Activated T-cell treated with anti-CD3 and anti-CD28 coated beads for 48 hours (primary cell): ENCODE measurements around the gene ABHD14A.

Source experiments
- DNase-seq: peaks from one replicate; pipeline ENCODE4 v3.0.0-alpha.2; 2020; ENCODE audit warnings: low read depth

The ABHD14A gene

GRCh38 chr3:51957520-51958205 lies 17.2 kb upstream of the ABHD14A start:
- no peak for DNase-seq

DNA sequence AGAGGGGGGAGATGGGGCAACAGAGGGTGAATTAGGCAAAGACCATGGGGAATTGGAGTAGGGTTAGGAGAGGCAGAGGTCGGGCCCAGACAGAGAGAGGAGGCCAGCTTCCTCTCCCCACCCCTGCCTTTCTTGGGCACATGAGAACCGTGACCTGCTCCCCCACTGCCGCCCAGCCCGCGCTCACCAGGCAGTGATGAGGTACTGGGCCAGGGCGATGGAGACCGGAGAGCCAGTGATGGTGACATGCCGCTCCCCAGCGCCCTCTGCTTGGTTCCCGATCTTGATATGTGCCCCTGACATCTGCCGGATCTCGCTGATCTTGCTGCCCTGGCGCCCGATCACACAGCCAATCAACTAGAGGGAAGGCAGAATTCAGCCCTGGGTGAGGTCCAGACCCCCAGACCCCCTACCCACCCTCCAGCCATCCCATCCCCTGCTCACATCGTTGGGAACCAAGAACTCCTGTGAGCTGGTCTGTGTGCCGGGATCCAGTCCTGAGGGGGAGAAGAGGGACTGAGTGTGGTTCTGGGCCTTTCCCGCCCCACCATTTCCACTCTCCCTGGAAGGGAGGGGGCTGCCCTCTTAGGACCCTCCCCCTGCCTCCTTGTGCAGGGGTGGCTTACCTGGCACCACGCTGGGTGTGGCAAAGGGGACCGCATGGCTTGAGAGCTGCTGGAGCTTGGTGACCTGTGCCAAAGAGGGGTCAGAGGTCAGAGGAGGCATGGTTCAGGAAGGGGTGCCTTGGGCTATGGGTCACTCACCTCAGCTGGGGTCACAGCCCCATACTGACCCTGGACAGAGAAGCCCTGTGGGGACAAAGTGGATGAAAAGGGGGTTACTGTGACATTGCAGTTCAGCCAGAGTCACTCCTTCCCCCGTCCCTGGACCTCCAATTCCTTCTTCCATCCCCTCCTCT lies 16.0 kb upstream of the ABHD14A start:
- DNase-seq: no peak

DNA sequence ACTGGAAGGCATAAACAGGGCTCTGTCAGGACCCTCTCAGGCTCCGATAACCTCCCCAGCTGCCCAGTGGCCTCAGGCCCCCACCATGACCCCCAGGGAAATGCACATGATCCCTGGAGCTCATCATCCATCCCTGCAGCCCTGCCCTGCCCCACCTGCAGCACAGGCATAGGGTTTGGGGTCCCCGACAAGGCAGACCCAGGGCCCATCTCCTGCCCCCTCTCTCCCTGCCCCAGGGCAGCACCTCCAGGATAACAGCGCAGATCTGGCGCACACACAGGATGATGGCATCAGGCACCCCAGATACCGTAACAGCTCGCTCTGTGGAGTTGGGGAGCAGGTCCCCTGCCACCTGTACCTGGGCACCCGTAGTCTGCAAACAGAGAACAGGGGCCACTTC lies 15.2 kb upstream of the ABHD14A start:
- DNase-seq: no peak

GRCh38 chr3:51960386-51960785 lies 14.5 kb upstream of the ABHD14A start:
- DNase-seq: no peak

- DNase-seq: no peak
These were observed 13.9 kb upstream of the ABHD14A start for GRCh38 chr3:51961011-51961410.

- no peak for DNase-seq
These were observed 13.0 kb upstream of the ABHD14A start for GRCh38 chr3:51961602-51962569.

DNA sequence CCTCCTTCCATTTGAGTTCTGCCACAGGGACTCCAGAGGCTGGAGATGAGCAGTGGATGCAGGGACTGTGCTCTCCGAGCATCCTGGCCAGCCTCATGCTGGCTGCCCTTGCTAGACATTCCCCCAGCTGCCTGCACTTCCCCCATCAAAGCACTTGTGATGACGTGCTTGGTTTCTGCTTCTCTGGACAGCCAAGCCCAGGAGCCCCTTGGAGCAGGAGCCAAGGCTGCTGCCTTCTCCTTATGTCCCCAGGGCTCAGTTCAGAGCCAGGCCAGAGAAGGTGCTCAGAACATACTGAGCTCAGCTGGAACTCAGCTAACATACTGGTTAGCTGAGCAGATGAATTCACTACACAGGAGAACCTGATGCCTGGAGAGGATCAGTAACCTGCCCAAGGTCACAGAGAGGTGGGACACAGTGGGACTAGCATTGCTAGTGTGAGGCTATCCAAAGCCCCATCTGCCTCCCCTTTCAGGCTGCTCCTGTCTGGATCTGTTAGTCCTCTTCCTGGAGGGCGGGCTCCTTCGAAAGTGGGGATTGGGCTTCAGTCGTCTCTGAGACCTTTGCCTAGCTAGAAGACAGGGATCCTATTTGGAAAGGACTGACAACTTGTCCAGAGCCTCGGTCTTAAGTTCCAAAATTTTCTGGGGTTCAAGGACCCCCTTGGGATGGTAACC lies 11.9 kb upstream of the ABHD14A start:
- no peak for DNase-seq

DNA sequence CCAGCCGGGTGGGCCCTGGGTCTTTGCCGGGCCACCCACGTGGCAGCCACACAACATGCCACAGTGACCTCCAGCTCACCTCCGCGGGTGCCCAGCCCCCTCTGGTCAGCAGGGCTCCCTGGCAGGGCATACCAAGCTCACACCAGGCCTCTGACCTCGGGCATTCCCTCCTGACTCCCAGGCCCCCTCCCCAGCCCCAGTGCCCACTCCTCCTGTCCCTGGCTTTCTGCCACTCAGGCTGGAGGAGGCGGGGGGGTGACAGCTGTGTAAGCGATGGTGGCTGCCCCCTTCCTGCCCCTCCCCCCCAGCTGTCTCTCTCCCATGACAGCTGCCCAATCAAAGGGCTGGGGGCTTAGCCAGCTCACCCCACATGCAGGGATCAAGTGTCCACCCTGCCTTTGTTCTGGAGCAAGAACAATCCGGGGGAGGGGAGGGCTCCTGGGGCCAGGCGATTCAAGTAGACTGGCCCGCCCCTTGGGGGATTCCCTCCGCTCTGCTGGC lies 10.9 kb upstream of the ABHD14A start:
- no peak for DNase-seq

DNA sequence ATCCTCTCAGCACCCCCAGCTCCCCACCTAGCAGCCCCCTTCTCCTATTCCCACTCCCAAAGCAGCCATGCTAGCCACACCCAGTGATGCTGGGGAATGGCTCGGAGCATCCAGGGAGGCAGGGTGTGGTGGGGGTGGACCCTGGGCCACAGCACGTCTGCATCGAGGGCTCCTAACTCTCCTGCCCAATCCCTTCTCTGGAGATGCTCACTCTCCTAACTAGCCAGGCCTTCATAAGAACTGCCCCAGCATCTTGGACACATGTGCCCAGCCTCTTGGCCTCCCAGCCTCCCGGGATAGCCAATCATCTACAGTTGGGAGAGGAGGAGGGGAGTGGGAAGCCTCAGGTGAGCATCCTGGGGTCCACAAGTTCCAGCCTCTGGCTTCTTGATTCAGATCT lies 10.3 kb upstream of the ABHD14A start:
- DNase-seq: no peak

DNA sequence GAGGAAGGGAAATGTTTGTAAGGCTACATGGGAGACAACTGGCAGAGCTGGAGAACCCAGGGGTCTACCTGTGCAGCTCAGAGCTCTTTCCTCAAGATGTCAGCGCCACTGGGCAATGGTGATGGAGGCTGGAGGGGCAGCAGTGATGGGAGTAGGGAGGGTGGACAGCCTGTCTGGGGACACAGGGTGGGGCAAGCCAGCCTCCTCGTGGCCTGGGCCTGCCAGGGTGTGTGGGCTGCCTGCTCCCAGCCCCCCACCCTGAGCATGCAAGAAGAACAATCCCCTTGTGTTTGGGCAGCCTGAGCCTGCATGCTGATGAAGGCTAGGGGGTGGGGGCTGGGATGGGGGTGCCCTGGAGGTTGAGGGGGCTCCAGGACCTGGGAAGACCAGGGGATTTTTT lies 8.8 kb upstream of the ABHD14A start:
- no peak for DNase-seq

DNA sequence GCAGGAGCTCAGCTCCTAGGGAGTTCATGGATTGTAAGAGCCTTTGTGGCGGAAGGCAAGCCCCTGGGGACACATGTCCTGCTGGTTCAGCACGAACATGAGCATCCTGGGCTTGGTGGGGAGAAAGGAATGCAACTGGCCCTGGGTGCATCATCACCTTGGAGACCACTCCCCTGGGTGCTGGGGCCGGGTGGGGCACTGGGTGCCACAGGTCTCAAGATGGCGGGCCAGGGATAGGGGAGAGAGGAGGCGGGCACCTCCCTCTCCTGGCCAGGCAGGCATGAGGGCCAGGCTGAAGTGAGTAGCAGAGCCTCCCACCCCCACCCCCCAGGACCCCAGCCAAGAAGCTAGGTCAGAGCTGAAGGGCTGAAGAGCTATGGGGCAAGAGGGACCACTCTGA lies 8.4 kb upstream of the ABHD14A start:
- DNase-seq: no peak

DNA sequence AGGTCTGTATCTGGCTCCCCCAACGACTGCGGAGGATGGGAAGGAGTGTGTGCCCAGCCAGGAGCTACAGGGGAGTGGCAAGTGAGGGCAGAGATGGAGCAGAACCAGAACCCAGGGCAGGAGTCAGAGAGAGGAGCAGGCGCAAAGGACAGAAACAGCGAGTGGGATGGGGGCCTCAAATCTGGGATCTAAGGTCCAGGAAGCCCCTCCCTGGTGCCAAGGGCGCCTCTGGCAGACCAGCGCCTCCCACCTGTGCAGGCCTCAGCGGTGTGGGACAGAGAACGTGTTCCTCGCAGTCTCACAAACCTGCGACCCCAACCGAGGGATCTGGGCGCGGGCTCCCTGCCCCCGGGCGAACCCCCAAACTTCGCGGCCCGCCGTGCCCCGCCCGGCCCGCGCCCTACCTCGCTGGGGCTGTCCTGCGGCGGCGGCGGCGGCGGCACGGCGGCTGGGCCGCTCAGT lies 7.9 kb upstream of the ABHD14A start:
- DNase-seq: no peak

- DNase-seq: peak; percentile 34
These were observed 7.3 kb upstream of the ABHD14A start, which contains the start of gene PCBP4 for GRCh38 chr3:51967384-51968169. PCBP4 (minus strand) TSS chr3:51967454; CDS start chr3:51961240, 6,214 bp downstream.

- DNase-seq: no peak
These were observed 6.6 kb upstream of the ABHD14A start for GRCh38 chr3:51968170-51968775.

GRCh38 chr3:51968883-51969678 lies 5.8 kb upstream of the ABHD14A start:
- DNase-seq: no peak

GRCh38 chr3:51969841-51970240 lies 5.0 kb upstream of the ABHD14A start:
- DNase-seq: no peak

DNA sequence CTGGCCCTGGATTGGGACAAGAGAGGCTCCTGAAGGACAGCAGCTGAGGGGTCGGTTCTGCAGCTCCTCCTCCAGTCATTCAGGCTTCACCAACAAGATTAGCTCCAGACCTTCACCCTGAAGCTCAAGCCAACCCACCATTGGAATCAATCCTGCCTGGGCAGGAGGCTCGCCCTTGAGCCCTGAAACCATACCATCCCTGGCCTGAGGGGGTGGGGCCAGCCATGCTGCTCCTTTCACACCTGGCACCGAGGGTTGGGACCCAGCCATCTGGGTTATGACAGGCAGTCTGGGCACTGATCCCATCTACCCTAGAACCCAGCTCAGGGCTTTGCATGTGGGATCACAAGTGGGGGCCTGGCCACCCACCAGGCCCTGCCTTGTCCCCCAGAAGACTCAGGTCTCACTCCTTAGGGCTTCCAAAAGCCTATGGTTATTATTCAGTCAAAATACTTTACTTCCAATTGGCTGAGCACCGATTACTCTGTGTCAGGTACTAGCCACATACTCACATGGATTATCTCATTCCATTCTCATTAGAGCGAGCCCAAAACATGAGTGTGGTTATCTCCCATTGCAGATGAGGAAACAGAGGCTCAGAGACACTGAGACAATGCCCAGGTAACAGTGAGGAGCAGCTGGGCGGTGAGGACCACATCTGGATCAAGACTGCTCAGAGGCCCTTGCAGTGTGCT lies 4.1 kb upstream of the ABHD14A start:
- DNase-seq: no peak

DNA sequence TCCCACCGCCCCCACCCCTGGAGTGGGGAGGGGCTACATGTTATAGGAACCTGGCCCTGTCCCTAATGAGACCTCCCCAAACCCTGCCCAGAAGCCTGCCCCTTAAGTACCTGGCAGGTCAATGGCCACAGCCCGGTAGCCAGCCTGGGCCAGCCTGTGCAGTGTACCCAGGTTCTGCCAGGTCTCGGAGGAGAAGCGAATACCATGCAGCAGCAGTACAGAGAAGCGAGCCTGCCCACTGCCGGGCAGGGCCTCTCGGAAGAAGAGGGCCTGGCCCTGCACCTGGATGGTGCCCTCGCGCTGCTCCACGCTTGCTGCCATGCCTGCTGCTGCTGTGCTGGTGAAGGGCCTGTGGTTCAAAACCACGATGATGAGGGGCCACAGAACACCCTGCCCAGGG lies 3.5 kb upstream of the ABHD14A start:
- DNase-seq: no peak
